ENCODE measurements around the gene MRPL46.
A peak's percentile ranks its signal among the peaks of the same experiment; 100 is the strongest.
"Not testable (repeated sequence)": the region's sequence is repeated elsewhere in the genome, so short reads cannot be mapped to it uniquely, and the experiment has no call there.

MRPL46 gene

DNA sequence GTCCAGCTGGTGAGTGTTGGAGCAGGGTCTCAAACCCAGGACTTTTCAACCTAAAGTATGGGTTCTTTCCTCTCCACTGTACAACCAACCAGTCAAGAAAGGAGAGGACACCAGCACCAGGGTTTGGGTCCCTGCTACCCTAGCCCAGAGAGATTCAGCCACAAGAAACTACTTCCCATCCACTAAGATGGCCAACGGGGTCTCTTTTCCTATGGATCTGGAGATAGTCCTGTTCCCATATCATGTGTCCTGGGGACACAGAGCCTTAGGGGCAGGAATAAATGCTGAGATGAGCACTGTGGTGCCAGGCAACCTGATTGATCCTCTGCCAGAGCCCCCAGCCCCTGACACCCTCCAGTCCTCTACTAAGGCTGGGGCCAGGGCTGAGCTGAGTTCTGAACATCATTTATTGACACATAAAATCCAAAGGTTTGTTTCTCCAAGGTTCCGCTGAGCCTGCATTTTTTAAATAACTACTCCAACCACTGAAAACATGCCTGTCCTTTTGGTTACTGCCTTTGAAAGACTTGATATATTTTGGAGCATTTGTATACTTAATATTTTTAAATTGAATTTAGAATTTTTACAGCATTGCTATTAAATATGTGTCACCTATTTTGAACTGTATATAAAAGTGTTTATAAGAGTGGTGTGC lies 26.0 kb downstream of the MRPL46 start:
- DNase-seq (ENCODE audit: low spot score) = no peak

DNA sequence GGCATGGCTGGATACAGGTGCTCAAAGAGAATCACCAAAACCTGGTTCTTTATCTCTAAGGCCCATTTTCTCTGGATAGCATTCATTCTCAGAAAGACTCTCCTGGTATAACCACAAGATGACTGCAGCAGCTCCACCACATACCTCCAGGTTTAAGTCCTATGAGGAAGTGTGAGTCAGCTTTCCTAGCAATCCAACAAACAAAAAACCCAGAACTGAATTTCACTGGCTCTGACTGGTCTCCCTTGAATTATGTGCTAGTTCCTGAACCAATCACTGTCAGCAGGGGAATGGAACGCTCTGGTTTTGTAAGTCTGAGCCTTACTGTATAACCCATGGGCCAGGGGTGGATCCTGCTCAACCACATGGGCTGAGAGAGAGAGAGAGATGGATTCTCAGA lies 27.2 kb downstream of the MRPL46 start:
- peak; percentile 52 for DNase-seq (ENCODE audit: low spot score)

- no peak for DNase-seq (ENCODE audit: low spot score)
Measured at GRCh38 chr15:88438181-88438580, 29.0 kb downstream of the MRPL46 start.

DNA sequence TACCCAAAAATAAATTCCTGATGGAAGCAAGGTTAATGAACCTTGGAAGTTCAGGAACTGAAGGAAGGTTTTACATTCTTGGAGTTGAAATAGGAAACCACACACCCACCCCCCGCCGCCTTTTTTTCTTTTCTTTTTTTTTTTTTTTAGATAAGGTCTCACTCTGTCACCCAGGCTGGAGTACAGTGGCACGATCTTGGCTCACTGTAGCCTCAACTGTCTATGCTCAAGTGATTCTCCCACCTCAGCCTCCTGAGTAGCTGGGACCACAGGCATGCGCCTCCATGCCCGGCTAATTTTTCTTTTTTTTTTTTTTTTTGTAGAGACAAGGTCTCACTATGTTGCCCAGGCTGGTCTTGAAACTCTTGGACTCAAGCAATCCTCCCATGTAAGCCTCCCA lies 33.1 kb downstream of the MRPL46 start:
- DNase-seq (ENCODE audit: low spot score) = not testable (repeated sequence)

DNA sequence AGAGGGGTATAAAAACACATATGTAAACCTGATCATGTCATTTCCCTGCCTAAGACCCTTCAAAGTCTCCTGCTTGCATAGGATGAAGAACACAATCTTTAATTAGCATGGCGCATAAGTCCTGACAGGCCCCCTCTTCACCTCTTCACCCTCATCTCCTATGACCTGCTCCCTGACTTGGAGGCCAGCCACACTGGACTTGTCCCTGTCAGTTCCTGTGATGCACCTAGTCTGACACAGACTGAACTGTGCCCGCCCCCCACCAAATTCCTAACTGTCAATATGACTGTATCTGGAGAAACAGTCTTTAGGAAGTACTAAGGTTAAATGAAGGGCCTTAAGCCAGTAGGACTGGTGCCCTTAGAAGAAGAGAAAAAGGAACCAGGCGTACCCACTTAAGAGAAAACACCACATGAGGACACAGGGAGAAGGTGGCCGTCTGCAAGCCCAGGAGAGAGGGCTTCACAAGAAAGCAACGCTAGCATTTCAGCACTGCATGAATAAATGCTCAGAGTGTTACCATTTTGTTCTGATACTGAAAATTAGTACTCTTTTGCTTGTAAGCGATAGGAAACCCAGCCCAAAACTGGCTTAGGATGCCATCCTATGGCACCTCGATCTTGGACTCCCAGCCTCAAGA lies 34.0 kb downstream of the MRPL46 start:
- no peak for DNase-seq (ENCODE audit: low spot score)

GRCh38 chr15:88431441-88431840 lies 35.7 kb downstream of the MRPL46 start:
- DNase-seq (ENCODE audit: low spot score) = no peak

DNA sequence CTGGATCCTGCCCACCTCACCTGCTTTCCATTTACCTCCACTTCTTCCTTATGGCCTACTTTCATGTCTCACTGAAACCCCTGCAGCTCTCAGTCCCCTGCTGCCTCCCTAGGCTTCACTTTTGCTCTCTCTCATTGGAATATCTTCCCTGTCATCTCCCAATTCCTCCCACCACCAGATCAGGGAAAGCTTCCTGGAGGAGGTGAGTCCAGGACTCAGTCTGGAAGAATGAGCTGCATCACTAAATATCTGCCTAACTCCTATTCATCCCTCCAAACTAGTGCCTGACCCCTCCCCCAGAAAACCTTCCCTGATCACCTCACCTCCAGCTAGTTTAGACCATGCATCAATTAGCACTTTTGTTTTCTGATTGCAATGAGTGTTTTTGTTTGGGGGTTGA lies 37.1 kb downstream of the MRPL46 start:
- DNase-seq (ENCODE audit: low spot score) = no peak

- no peak for DNase-seq (ENCODE audit: low spot score)
Measured at GRCh38 chr15:88428805-88429605, 38.2 kb downstream of the MRPL46 start.

DNA sequence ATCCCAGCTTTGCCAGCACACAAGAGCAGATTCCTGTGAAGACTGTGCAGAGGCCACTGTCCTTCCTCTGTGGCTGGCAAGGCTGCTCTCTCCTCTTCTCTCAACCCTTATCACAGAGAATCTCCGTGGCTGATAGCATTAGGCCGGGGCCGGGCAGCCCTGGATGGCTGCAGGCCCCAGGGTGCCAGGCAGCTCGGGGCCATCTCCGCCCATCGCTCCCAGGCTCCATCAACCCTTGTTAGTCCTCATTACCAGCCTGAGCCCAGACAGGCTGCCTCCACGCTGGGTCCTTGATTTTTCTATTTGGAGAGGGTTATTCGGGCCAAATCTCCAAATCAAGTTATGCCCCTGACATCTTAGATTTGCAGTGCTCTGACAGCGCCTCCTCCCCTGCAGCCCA lies 39.1 kb downstream of the MRPL46 start:
- no peak for DNase-seq (ENCODE audit: low spot score)

- no peak for DNase-seq (ENCODE audit: low spot score)
Measured at GRCh38 chr15:88426304-88426703, 40.9 kb downstream of the MRPL46 start.

DNA sequence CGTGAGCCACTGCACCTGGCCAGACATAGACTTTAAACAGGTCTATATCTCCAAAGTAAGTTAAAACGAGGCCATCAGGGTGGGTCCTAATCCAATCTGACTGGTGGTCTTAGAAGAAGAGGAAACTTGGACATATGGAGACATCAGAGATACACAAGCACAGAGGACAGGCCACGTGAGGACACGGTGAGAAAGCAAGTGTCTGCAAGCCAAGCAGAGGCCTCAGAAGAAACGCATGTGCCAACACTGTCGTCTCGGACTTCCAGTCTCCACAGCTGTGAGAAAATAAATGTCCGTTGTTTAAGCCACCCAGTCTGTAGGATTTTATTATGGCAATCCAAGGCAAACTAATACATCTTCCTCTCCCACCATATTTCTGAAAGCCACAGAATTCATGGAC lies 43.9 kb downstream of the MRPL46 start:
- DNase-seq (ENCODE audit: low spot score) = no peak

DNA sequence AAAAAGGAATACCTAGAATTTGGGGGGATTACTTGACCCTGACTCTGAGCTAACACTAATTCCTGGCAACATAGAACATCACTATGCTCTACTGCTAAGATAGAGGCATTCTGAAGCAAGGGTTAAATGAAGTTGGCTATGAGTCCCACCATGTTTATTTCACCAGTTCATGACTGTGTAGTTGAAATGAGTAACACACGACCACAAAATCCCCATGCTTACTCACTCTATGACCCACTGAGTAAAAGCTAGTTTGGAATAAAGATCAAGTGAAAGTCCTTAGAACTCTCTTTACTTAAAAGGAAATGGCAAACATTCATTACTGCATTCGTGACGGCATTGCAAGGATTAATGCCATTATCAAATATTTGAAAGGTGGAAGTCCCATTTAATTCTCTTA lies 47.4 kb downstream of the MRPL46 start:
- DNase-seq (ENCODE audit: low spot score) = no peak
